Thoracic aorta (tissue), 2 donors: ENCODE data around the gene KATNA1. TPM values are rescaled to one million over a fixed set of nuclear protein-coding genes. Genes with fewer than 3 reads are reported as not detected.
A peak's percentile ranks its signal among the peaks of the same experiment; 100 is the strongest.

Experiments
- ATAC-seq: fragments of 150-250 bp; one replicate; pipeline ENCODE4 v1.8.0; 2017; ENCODE audit warnings: low read depth; ENCODE audit not compliant: insufficient number of reproducible peaks, low FRiP score
- DNase-seq: peaks from one replicate; pipeline ENCODE4 v3.0.0-alpha.2; 2020; ENCODE audit warnings: low spot score
- H3K27ac ChIP-seq, 2 donors: fragments of 200-600 bp; sonication (generic); 1 replicate in 1 of 2; 2 replicates in 1 of 2; pipeline ENCODE4 v1.5.1; 2016; ENCODE audit warnings: mild to moderate bottlenecking in 2 of 2, moderate library complexity in 2 of 2
- H3K27me3 ChIP-seq: fragments of 200-600 bp; sonication (generic); replicated peaks from 2 replicates; pipeline ENCODE4 v1.6.0; 2016; ENCODE audit warnings: mild to moderate bottlenecking; ENCODE audit not compliant: insufficient read depth
- H3K36me3 ChIP-seq: fragments of 200-600 bp; sonication (generic); one replicate; pipeline ENCODE4 v1.5.1; 2016
- H3K4me1 ChIP-seq, 2 donors: fragments of 200-600 bp; sonication (generic); 1 replicate in 1 of 2; 2 replicates in 1 of 2; pipeline versions ENCODE4 v1.5.1 to v1.6.0; 2016; ENCODE audit warnings: low read depth in 2 of 2, mild to moderate bottlenecking in 1 of 2; ENCODE audit not compliant: control insufficient read depth in 1 of 2
- H3K4me3 ChIP-seq: fragments of 200-600 bp; sonication (generic); 2 replicates; pipeline ENCODE4 v1.5.1; 2016; ENCODE audit warnings: mild to moderate bottlenecking
- H3K9me3 ChIP-seq: fragments of 200-600 bp; sonication (generic); 2 replicates; pipeline ENCODE4 v1.5.1; 2016
- CTCF ChIP-seq: fragments of 200-600 bp; sonication (generic); IDR thresholded peaks from one replicate; pipeline ENCODE4 v1.5.1; 2019; ENCODE audit warnings: antibody characterized with exemption
- total RNA-seq, 2 donors: library from RNA; depleted of rRNA; stranded (reverse); fragments of >200 nt; gene quantifications; one replicate each; pipeline versions ENCODE4 v1.1.0 to v1.2.3, GENCODE V29; 2016

The KATNA1 gene
- total RNA-seq, result 10 to 100 TPM; 15.7 to 37.8 TPM

GRCh38 chr6:149648148-149649145, at the start of gene KATNA1:
TSS of gene KATNA1 (minus strand) at chr6:149648714. CDS start at chr6:149638547, 10,167 bp downstream.
- H3K4me3 ChIP-seq, result peak within 1 kb of the TSS; percentile 85
- H3K9me3 ChIP-seq, result no peaks in the 10 kb centered on the region
- peak; percentile 92 for ATAC-seq
- peak within 1 kb of the TSS; percentile 53 to 79 for H3K27ac ChIP-seq
- DNase-seq, result peak; percentile 21
- peaks cover 9 to 18% of the 10 kb centered on the region in 2 donors for H3K4me1 ChIP-seq
- no peak for TF ChIP-seq CTCF
- H3K36me3 ChIP-seq, result no peaks in the 10 kb centered on the region
- H3K27me3 ChIP-seq, result no peaks in the 10 kb centered on the region

- ATAC-seq, result no peak
- no peak for DNase-seq
These were observed 49.7 kb upstream of the KATNA1 start for GRCh38 chr6:149698175-149698574.

GRCh38 chr6:149696901-149697300, 48.4 kb upstream of the KATNA1 start:
- peaks cover 31% of the 10 kb centered on the region for H3K36me3 ChIP-seq
- DNase-seq, result no peak
- TF ChIP-seq CTCF, result no peak
- H3K9me3 ChIP-seq, result no peaks in the 10 kb centered on the region
- no peaks in the 10 kb centered on the region for H3K27me3 ChIP-seq
- H3K27ac ChIP-seq, result no peak overlapping the region
- peaks cover 6 to 19% of the 10 kb centered on the region in 2 donors for H3K4me1 ChIP-seq
- H3K4me3 ChIP-seq, result no peak overlapping the region
- ATAC-seq, result no peak

More at GRCh38 chr6:149698175-149698574, 49.7 kb upstream of the KATNA1 start:
- H3K4me3 ChIP-seq, result no peak overlapping the region
- no peak for TF ChIP-seq CTCF
- no peaks in the 10 kb centered on the region for H3K9me3 ChIP-seq
- no peak overlapping the region for H3K27ac ChIP-seq
- H3K4me1 ChIP-seq, result peaks cover 10 to 19% of the 10 kb centered on the region in 2 donors
- peaks cover 21% of the 10 kb centered on the region for H3K36me3 ChIP-seq
- no peaks in the 10 kb centered on the region for H3K27me3 ChIP-seq

GRCh38 chr6:149694921-149695320, 46.4 kb upstream of the KATNA1 start:
- H3K4me3 ChIP-seq, result no peak overlapping the region
- no peaks in the 10 kb centered on the region for H3K9me3 ChIP-seq
- DNase-seq (no peak), ATAC-seq (no peak)
- peaks cover 28% of the 10 kb centered on the region for H3K36me3 ChIP-seq
- no peaks in the 10 kb centered on the region for H3K27me3 ChIP-seq
- no peak for TF ChIP-seq CTCF
- H3K27ac ChIP-seq, result no peak overlapping the region
- peaks cover 0 to 9% of the 10 kb centered on the region in 2 donors for H3K4me1 ChIP-seq

GRCh38 chr6:149691201-149691600, 42.7 kb upstream of the KATNA1 start:
- no peak for ATAC-seq
- Histone ChIP-seq H3K27ac (no peak overlapping the region), H3K36me3 (peaks cover 28% of the 10 kb centered on the region), H3K4me1 (no peaks in the 10 kb centered on the region), H3K9me3 (no peaks in the 10 kb centered on the region), H3K4me3 (no peak overlapping the region), H3K27me3 (no peaks in the 10 kb centered on the region)
- DNase-seq, result no peak
- TF ChIP-seq CTCF, result no peak
